Amygdala (tissue), 56 donors: ENCODE results near the gene FAM162A.
A peak's percentile ranks its signal among the peaks of the same experiment; 100 is the strongest.
"Not testable (repeated sequence)": the region's sequence is repeated elsewhere in the genome, so short reads cannot be mapped to it uniquely, and the experiment has no call there.

Experiments
- DNase-seq, 56 donors: peaks; one replicate each; lab custom pipeline; 2025; lab: John Stamatoyannopoulos, UW

FAM162A gene, protein sequence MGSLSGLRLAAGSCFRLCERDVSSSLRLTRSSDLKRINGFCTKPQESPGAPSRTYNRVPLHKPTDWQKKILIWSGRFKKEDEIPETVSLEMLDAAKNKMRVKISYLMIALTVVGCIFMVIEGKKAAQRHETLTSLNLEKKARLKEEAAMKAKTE

DNA sequence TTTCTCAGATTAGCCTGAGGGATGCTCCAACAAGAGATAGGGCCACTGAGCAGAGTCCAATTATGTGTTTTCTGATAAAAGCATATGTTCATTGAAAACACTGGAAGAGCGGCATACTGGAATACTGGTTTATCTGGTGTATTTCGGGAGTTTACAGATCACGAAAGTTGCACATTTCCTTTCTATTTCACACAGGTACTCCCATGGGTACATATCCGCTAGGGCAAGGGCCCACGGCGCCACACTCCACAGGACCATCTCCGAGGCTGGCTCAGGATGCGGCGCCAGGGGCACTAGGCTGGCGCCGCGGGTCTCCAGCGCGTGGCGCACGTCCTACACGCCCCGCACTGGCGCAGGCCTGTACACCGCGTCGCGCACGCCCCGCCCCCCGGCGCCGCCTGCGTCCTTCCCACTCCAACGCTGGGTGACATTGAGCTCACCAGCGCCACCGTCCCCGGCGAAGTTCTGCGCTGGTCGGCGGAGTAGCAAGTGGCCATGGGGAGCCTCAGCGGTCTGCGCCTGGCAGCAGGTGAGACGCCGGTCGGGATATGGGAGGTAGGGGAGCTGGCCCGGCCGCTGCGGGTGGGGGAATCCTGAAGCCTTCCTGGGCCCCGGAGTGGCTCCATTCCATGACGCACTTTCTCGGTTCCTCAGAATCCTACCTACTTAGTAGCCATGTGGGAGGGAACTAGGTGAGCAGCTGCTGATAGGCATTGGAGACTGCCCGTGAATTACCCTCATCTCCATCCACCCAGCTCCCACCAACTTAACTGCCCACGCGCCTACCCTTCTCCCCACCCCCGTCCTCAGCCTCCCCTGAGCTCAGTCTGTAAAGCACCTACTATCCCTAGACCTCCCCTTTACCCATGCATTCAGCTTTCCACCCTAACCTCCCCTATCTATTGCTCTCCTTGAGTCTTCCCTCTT is at the start of gene FAM162A:
Gene FAM162A, plus strand, starts transcription at position 412 of the 927 bp plus-strand sequence. Its CDS starts 84 bp downstream, at position 496.
- DNase-seq: peak; percentile 49 to 97 (median 88)

GRCh38 chr3:122342803-122343202 is 41.2 kb upstream of the FAM162A start:
- DNase-seq: no peak

GRCh38 chr3:122343654-122344053 is 40.3 kb upstream of the FAM162A start:
- no peak for DNase-seq

- DNase-seq: no peak
Measured at GRCh38 chr3:122349171-122349570, 34.8 kb upstream of the FAM162A start.

- peak in 1 of 56 donors; percentile 5 for DNase-seq
Measured at GRCh38 chr3:122350814-122351418, 33.1 kb upstream of the FAM162A start.

- DNase-seq: no peak
Measured at GRCh38 chr3:122351612-122352011, 32.4 kb upstream of the FAM162A start.

GRCh38 chr3:122353215-122353614 is 30.8 kb upstream of the FAM162A start:
- DNase-seq: no peak

DNA sequence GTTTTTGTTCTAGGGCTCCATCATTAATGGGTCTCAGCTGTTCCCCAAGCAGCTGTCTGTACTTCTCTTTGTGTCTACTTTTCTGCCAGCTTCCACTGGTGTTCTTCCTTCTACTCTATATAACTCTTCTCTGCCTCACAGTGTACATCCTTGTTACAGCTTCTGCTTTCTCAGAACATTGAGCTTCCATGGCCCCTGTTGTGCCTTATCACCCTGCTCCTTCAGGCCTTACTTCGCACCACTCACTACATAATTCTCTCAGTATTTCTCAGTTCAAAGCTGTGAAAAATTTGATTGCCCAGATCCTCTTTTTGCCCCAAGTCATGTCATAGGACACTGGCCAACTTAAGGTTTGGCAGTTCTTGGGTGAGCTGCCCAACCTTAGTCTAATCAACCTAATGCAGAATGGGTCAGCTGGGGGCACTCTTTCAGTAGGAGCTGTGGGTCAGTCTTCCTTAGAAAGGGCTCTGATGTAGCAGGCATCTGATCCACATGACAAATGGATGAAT is 30.0 kb upstream of the FAM162A start:
- no peak for DNase-seq

GRCh38 chr3:122355612-122356011 is 28.4 kb upstream of the FAM162A start:
- no peak for DNase-seq

DNA sequence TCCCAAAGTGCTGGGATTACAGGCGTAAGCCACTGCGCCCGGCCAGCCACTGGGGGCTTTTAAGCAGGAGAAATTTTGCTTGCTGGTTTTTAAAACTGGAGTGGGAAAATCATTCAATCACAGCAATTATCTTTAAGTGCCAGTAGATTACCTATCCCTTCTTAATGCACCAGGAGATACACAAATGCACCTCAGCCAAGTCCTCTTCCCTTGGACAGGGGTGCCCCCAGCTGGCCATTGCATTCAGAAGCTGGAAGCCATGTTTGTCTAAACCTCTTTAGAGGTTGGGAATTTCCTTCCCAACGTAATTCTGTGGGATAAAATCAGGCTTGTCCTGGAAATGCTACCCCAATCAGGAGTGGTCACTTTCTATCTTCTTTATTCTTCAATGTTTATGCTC is 27.6 kb upstream of the FAM162A start:
- peak in 6 of 56 donors; percentile 0 to 6 (median 1) for DNase-seq

- DNase-seq: no peak
Measured at GRCh38 chr3:122357828-122358702, 25.9 kb upstream of the FAM162A start.

GRCh38 chr3:122358703-122359032 is 25.3 kb upstream of the FAM162A start:
- DNase-seq: no peak

DNA sequence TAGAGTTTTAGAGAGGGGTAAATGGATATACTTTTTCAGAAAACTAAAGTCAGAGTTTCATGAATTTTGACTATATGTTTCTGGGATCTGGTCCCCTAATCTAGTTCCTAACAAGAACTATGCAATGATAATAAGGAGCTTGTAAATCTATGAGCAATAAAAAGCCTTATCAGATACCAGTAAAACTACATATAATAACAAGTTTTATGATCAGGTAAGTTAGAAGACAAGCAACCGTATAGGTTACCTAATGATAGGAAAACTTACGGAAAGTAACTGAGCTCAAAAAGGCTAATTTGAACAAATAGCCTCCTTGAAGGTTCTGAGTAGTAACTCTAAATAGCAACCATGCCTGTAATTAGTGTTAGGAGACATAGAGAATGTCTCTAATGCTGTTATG is 22.0 kb upstream of the FAM162A start:
- no peak for DNase-seq

DNA sequence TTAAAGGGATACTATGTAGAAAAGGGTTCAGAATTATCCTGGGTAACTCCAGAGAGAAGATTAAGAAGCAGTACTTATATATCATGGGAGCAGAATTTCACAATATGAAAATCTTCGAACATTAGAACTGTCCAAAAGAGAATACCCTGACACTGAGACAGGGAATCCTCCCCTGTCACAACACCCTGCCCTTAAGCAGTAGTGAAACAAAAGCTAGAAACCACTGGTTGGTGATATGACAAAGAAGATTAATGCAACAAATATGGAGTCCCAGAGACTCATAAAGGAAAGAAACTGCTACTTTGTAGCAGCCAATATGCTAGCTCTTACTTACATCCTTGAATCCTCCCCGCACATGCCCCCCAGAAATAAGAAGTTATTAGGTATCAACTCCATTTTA is 19.5 kb upstream of the FAM162A start:
- no peak for DNase-seq

- DNase-seq: no peak
Measured at GRCh38 chr3:122365073-122365472, 18.9 kb upstream of the FAM162A start.

DNA sequence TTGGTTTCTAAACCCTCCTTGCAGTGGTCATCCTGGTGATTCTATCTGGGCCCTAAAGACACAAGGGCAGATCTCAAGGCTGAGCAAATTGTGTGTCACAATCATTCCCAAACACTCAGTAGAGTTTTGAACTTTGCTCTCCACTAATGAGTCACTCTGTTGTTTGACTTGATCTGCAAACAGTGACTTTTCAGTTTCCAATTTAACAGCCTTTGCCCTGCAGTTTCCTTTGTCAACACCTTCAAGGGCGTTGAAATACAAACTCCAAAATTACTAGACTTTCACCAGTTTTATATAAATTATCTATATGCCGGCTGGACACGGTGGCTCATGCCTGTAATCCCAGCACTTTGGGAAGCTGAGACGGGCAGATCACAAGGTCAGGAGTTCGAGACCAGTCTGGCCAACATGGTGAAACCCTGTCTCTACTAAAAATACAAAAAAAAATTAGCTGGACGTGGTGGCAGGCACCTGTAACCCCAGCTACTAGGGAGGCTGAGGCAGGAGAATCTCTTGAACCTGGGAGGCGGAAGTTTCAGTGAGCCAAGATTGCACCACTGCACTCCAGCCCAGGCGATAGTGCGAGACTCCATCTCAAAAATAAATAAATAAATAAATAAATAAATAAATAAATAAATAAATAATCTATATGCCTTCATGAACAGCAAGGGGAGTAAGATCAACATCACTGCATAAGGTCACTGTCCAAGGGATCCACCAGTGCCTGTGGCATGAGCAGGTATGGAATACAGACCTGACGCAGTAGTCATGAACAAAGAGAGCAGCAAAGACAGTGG is 18.2 kb upstream of the FAM162A start:
- DNase-seq: not testable (repeated sequence)

DNA sequence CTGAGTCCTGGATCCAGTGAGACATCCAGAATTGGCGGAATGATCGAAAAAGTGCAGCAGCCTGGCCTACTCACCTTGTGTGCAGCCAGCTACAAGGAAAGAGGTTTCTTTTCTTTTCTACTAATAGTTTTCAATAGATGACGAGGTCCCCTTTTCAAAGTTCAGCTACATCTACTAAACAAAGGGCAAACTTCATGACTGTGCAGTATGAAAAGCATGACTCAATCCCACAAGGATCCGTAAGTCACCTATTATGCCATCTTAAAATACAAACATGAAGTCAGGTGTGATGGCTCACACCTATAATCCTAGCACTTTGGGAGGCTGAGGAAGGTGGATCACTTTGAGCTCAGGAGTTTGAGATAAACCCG is 17.6 kb upstream of the FAM162A start:
- DNase-seq: no peak

- DNase-seq: no peak
Measured at GRCh38 chr3:122374034-122374433, 9.9 kb upstream of the FAM162A start.

GRCh38 chr3:122377975-122378374 is 6.0 kb upstream of the FAM162A start:
- no peak for DNase-seq
